GM21576 (cell line): ENCODE results near the gene PCDHGA9.
"Not testable (repeated sequence)": the region's sequence is repeated elsewhere in the genome, so short reads cannot be mapped to it uniquely, and the experiment has no call there.

Experiments
- ATAC-seq: cut with Tn5 transposase; IDR thresholded peaks from one replicate; pipeline ENCODE4 v1.9.1; 2021; ENCODE audit warnings: mild to moderate bottlenecking, moderate library complexity; ENCODE audit not compliant: unreplicated experiment

The PCDHGA9 gene

GRCh38 chr5:141383345-141383744, 19.2 kb upstream of the PCDHGA9 start:
- no peak for ATAC-seq

GRCh38 chr5:141384471-141385267, 17.9 kb upstream of the PCDHGA9 start:
- no peak for ATAC-seq

- peak; percentile 76 for ATAC-seq
These were observed 14.8 kb upstream of the PCDHGA9 start, which contains the start of gene PCDHGB4 for GRCh38 chr5:141387557-141388311. Gene PCDHGB4 (plus strand): TSS chr5:141387698. CDS start chr5:141387885, 187 bp downstream.

GRCh38 chr5:141388661-141389060, 13.9 kb upstream of the PCDHGA9 start:
- ATAC-seq: no peak

GRCh38 chr5:141389153-141390042, 13.2 kb upstream of the PCDHGA9 start:
- no peak for ATAC-seq

- no peak for ATAC-seq
These were observed 10.0 kb upstream of the PCDHGA9 start, which contains the start of gene PCDHGA8 for GRCh38 chr5:141392429-141393198. Gene PCDHGA8 (plus strand): TSS chr5:141392633. CDS start chr5:141392814, 181 bp downstream.

GRCh38 chr5:141393267-141393666, 9.3 kb upstream of the PCDHGA9 start:
- no peak for ATAC-seq

- not testable (repeated sequence) for ATAC-seq
These were observed 8.0 kb upstream of the PCDHGA9 start for GRCh38 chr5:141394401-141395187.

- ATAC-seq: peak; percentile 91
These were observed 4.6 kb upstream of the PCDHGA9 start, which contains the start of gene PCDHGB5 for GRCh38 chr5:141397756-141398551. Gene PCDHGB5 (plus strand): TSS chr5:141397947. CDS start chr5:141398128, 181 bp downstream.

- no peak for ATAC-seq
These were observed 4.0 kb upstream of the PCDHGA9 start for GRCh38 chr5:141398608-141399007.

- ATAC-seq: no peak
These were observed 2.9 kb upstream of the PCDHGA9 start for GRCh38 chr5:141399555-141400258.

GRCh38 chr5:141403387-141403786, 809 bp downstream of the PCDHGA9 start:
- ATAC-seq: no peak

- ATAC-seq: not testable (repeated sequence)
These were observed 5.4 kb downstream of the PCDHGA9 start, which contains the start of gene PCDHGB6 for GRCh38 chr5:141407790-141408505. Gene PCDHGB6 (plus strand): TSS chr5:141408021. CDS start chr5:141408203, 182 bp downstream.

GRCh38 chr5:141409598-141410306, 7.2 kb downstream of the PCDHGA9 start:
- ATAC-seq: no peak

- no peak for ATAC-seq
These were observed 9.0 kb downstream of the PCDHGA9 start for GRCh38 chr5:141411575-141411974.

GRCh38 chr5:141412854-141413539, 10.4 kb downstream of the PCDHGA9 start, which contains the start of gene PCDHGA10:
Gene PCDHGA10 (plus strand): TSS chr5:141412987. CDS start chr5:141413176, 189 bp downstream.
- ATAC-seq: peak; percentile 83
